HG02763 (cell line): Measurements from ENCODE around the gene C19orf44.
"Not testable (repeated sequence)": the region's sequence is repeated elsewhere in the genome, so short reads cannot be mapped to it uniquely, and the experiment has no call there.

ENCODE experiments used
- ATAC-seq: cut with Tn5 transposase; IDR thresholded peaks from one replicate; pipeline ENCODE4 v1.9.1; 2021; ENCODE audit warnings: mild to moderate bottlenecking, moderate library complexity; ENCODE audit not compliant: unreplicated experiment

The C19orf44 gene

DNA sequence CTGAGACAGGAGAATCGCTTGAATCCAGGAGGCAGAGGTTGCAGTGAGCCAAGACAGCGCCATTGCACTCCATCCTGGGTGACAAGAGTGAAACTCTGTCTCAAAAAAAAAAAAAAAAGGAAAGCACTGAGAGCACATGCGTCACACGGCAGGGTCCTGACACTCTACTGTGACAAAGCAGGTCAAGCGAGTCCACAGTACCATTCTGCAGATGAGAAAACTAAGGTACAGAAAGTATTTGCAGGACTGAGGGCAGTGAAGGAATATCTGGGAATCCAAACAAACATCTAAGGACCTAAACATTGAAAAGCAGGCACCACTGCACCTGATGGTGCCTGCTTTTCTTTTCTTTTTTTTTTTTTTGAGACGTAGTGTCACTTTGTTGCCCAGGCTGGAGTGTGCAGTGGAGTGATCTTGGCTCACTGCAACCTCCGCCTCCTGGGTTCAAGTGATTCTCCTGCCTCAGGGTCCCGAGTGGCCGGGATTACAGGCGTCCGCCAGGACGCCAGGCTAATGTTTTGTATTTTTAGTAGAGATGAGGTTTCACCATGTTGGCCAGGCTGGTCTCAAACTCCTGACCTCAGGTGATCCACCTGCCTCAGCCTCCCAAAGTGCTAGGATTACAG, 29.3 kb upstream of the C19orf44 start:
- ATAC-seq = not testable (repeated sequence)

DNA sequence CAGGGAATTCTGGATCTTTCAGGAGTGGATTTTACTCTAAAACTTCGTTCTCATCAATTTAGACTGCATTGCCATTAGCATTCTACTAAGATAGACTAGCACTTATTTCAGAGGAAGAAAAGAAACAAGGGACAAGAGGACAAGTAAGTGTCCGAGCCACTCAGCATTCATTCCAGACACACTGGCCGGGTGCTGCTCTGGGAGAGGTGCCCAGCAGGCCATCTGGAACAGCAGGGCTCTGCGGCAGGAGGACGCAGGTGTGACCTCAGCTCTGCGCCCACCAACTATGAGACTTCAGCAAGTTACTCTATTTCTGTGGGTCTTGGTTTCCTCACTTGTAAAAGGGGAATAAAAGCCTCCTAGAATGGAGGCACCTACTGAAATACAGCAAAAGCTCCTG, 28.6 kb upstream of the C19orf44 start:
- no peak for ATAC-seq

DNA sequence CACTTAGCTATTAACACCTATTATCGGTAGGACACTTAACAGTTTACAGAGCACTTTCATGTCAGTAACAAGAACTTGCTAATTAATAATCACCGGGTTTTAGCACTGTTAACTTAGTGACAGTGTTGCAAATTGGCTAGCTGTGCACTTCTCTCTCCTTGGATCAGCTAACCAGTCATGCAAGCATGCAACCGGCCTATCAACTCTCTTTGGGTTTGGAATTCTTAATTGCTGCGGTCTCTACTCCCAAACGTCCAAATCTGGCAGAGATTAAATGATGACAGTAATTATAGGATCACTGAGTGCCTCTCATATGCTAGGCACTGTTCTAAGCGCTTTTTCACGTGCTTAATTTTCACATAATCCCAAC, 25.7 kb upstream of the C19orf44 start:
- no peak for ATAC-seq

DNA sequence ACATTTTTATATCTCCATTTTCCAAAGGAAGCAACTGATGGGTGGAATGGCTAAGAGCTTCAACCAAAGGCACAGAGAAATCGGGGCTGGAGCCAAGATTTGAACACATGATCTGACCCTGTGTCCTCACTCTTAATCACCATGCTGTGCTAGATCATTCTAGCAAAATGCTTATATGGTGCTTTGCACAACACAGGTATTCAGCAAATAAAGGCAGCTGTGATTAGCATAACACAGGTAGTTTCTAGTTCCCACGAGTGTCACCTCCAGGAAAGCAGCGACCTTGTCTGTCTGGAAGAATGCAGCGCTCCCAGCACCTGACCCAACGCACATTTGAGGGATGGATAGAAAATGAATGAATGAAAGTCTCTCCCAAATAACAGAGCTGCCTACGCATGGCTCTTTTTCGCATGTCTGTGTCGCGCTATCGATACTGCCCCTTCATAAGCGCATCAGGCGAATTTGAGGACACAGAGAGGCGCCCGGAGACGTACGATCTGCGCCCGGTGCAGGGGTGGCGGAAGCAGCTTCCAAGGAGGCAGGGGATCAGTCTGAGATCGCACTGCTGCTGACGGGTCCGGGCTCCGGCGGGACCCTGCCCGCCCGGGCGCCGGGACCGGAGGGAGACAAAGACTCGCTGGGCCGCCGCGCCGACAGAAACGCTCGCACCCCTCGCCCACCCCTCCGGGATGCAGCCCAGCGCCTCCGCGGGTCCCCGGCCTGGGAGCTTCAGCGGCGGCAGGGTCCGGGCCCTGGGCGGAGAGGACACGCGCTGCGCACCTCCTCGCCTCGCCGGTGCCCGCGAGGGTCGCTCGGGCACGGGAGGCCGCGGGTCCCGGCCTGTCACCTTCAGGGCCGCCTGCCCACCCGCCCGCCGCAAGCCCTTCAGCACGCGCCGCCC, 25.0 kb upstream of the C19orf44 start:
- ATAC-seq = peak; percentile 19

DNA sequence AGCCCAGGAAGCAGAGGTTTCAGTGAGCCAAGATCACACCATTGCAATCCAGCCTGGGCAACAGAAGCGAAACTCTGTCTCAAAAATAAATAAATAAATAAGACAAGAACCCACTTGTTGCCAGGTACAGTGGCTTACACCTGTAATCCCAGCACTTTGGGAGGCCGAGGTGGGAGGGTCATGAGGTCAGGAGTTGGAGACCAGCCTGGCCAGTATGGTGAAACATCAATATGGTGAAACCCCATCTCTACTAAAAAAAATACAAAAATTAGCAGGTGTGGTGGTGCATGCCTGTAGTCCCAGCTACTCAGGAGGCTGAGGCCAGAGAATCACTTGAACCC, 23.7 kb upstream of the C19orf44 start:
- not testable (repeated sequence) for ATAC-seq

DNA sequence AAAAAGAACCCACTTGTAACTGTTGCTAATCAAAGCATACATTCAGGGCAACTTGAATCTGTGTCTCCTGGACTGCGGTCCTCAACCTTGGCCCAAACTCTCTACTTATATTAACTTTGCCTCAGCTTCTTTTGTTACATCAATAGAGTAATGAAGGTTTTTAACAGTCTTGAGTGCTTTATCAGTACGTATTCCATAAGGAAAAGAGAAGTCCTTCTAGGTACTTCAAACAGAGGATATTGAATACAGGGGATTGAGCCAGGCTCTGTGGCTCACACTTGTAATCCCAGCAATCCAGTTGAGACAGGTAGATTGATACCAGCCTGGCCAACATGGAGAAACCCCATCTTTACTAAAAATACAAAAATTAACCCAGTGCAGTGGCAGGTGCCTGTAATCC, 23.2 kb upstream of the C19orf44 start:
- no peak for ATAC-seq

DNA sequence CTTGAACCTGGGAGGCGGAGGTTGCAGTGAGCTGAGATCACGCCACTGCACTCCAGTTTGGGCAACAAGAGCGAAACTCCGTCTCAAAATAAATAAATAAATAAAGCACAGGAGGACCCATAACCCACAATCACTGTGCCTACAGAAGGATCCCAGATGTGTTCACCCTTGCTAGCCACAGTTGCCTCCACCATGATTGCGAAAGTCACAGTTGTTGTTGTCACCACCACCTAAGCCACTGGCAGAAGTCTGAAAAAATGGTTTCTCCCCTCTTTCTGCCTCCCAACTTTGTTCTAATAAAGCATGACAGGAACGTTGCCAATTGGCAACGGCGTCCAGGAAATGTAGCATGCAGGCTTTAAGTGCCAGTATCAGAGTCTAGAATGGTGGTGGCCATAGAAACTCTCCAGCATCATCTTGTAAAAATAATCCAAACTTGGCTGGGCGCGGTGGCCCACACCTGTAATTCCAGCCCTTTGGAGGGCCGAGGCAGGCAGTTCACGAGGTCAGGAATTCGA, 22.3 kb upstream of the C19orf44 start:
- no peak for ATAC-seq

DNA sequence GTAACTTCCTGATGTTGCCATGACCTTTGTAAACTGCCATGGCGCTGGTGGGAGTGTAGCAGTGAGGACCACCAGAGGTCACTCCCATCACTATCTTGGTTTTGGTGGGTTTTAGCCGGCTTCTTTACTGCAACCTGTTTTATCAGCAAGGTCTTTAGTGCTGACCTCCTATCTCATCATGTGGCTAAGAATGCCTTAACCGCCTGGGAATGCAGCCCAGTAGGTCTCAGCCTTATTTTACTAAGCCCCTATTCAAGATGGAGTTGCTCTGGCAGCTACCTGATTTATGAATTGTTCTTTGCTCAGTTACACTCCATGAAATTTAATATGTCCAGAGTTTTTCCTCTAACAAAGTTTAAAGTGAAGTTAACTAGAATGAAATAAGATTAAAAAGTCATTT, 19.8 kb upstream of the C19orf44 start:
- no peak for ATAC-seq

DNA sequence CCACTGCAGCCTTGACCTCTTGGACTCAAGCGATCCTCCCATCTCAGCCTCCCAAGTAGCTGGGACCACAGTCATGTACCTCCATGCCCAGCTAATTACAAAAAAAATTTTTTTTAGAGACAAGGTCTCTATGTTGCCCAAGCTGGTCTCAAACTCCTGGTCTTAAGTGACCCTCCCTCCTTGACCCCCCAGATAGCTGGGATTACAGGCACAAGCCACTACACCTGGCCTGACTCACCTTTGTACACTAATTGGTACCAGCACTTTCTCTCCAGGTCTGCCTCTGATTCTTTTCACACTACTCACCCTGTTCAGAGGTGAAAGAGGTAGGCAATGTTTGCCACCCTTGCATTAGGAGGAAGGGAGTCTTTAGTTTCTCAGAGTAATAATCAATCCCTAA, 18.9 kb upstream of the C19orf44 start:
- no peak for ATAC-seq

DNA sequence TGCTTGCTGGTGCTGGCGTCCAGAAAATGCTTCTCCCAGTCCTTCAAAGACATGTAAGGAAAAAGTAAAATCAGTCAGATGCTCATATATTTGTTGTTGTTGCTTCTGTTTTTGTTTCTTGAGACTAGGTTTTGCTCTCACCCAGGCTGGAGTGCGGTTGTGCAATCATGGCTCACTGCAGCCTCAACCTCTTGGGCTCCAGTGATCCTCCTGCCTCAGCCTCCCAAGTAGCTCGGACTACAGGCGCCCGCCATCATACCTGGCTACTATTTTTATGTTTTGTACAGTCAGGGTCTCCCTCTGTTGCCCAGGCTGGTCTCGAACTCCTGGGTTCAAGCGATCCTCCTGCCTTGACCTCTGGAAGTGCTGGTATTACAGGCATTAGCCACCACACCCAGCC, 13.4 kb upstream of the C19orf44 start:
- no peak for ATAC-seq

DNA sequence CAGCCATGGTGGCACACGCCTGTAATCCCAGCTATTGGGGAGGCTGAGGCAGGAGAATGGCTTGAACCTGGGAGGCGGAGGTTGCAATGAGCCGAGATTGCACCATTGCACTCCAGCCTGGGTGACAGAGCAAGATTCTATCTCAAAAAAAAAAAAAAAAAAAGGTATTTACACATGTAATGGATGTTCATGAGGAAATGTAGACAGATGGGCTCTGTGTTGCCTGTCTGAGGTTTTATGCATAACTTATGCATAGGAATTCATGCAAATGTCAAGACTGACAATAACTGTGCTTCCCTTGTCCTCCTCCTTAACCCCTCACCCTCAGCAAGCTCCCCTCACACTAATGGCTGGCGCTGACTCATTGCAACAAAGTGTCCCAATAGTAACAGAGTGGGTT, 9.7 kb upstream of the C19orf44 start:
- not testable (repeated sequence) for ATAC-seq

DNA sequence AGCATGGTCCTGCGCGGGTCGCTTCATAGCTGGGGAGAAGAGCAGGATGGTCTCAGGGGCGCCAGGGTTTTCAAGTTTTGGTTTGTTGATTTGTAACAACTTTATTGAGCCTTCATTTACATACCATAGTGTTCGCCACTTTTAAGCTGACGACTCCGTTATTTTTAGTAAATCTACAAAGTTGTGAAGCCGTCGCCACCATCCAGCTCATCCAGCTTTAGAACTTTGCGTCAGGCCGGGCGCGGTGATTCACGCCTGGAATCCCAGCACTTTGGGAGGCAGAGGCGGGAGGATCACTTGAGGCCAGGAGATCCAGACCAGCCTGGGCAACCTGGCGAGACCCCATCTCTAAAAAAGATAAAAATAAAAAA, 404 bp downstream of the C19orf44 start:
- no peak for ATAC-seq

DNA sequence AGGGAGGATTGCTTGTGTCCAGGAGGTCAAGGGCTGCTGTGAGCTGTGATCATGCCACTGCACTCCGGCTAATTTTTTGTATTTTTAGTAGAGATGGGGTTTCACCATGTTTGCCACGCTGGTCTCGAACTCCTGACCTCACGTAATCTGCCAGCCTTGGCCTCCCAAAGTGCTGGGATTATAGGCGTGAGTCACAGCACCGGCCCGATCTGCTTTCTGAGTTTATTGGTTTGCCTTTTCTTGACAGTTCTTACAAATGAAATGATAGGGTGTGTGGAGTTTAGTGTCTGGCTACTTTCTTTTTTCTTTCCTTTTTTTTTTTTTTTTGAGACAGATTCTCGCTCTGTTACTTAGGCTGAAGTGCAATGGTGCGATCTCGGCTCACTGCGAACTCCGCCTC, 848 bp downstream of the C19orf44 start:
- ATAC-seq = no peak

DNA sequence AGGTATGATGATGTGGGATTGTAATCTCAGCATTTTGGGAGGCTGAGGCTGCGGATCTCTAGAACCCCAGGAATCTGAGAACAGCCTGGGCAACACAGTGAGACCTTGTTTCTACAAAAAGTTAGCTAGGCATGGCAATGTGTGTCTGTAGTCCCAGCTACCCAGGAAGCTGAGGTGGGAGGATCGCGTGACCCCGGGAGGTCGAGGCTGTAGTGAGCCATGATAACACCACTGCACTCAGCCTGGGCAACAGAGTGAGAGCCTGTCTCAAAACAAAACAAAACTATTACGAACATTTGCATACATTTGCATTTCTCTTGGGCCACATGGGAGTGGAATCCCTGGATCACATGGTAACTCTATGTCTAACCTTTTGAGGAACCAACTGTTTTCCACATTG, 1.6 kb downstream of the C19orf44 start:
- ATAC-seq = no peak

DNA sequence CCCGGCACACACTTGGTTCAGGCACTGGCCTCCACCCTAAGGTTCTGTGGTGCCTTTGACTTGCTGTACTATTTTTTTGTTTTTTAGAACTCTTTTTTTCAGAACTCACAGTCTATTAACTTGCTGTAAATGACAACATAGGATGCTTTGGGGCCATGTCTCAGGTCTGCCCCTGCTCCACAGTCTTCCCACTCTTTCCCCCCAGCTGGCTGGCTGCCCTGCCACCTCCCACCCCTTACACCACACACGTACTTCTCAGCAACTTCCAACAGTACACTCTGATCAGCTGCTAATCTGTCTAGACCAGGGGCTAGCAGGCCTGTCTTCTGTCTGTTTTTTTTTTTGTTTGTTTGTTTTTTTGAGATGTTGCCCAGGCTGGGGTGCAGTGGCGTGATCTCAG, 8.1 kb downstream of the C19orf44 start:
- no peak for ATAC-seq

DNA sequence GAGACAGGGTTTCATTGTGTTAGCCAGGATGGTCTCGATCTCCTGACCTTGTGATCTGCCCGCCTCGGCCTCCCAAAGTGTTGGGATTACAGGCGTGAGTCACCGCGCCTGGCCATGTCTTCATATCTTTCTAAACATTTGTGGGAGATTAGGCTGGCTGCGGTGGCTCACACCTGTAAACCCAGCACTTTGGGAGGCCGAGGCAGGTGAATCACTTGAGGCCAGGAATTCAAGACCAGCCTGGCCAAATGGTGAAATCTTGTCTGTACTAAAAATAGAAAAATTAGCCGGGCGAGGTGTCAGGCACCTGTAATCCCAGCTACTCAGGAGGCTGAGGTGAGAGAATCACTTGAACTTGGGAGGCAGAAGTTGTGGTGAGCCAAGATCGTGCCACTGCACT, 10.0 kb downstream of the C19orf44 start:
- ATAC-seq = not testable (repeated sequence)

DNA sequence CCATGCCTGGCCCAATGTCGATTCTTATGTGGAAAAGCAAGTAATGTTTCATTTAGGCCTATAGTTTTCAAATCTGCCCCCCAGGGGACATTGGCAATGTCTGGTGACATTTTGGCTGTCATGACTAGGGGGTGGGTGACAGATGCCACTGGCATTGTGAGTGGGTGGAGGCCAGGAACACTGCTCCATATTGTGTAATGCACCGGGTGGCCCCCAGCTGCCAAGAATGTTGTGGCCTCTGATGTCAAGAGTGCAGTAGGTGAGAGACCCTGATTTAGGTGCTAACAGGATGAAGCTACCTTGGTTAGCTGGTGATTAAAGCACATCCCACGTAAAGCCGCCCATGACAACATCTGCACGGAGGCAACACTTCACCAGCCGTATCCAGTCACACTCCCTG, 10.8 kb downstream of the C19orf44 start:
- no peak for ATAC-seq

DNA sequence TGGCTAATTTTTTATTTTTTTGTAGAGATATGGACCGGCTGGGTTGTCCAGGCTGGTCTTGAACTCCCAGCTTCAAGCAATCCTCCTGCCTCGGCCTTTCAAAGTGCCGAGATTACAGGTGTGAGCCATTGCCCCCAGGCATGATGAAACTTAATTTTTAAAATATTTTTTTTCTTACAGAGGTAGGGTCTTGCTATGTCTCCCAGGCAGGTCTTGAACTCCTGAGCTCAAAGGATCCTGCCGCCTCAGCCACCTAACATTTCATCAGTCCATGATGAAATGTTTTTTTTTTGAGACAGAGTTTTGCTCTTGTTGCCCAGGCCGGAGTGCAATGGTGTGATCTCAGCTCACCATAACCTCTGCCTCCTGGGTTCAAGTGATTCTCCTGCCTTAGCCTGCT, 12.4 kb downstream of the C19orf44 start:
- no peak for ATAC-seq

DNA sequence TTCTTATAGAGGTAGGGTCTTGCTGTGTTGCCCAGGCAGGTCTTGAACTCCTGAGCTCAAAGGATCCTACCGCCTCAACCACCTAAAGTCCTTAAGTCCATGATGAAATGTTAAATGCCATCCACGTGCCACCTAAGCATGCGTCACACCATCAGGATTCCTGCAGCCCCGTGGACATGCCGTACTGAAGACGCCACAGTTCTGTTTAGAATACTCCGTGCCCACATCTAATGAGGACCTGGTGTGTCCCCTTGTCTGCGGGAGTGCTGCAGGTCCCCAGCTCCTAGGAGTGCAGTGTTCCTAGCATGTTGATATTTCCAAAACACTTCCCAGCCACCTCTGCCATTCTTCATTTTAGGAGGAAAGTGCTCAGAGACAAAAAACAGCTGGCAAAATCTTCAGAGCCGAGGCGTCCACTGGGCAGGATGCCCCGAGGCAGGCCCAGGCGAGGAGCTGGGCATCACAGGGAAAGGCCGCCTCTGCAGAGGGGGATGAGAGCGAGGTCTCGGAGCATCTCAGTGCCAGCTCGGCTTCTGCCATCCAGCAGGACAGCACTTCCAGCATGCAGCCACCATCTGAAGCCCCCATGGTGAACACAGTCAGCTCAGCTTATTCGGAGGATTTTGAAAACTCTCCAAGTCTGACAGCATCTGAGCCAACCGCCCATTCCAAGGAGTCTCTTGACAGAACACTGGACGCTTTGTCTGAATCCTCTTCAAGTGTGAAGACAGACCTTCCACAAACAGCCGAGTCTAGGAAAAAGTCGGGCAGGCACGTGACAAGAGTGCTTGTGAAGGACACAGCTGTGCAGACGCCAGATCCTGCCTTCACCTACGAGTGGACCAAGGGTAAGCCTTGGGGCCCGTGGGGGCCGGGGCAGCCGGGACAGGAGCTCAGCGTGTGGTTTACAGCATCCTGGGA, 13.2 kb downstream of the C19orf44 start:
- ATAC-seq = no peak

DNA sequence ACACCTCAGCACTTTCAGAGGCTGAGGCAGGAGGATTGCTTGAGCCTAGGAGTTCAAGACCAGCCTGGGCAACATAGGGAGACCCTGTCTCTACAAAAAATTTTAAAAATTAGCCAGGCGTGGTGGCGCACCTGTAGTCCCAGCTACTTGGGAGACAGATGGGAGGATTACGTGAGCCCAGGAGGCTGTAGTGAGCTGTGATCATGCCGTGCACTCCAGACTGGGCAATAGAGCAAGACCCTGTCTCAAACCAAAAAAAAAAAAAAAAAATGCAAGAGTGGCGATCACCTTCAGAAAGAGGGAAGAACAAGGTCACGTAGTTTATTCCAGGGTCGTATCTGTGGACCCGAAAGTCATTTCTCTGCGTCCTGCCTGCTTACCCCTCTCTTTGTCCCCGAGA, 16.4 kb downstream of the C19orf44 start:
- ATAC-seq = not testable (repeated sequence)

DNA sequence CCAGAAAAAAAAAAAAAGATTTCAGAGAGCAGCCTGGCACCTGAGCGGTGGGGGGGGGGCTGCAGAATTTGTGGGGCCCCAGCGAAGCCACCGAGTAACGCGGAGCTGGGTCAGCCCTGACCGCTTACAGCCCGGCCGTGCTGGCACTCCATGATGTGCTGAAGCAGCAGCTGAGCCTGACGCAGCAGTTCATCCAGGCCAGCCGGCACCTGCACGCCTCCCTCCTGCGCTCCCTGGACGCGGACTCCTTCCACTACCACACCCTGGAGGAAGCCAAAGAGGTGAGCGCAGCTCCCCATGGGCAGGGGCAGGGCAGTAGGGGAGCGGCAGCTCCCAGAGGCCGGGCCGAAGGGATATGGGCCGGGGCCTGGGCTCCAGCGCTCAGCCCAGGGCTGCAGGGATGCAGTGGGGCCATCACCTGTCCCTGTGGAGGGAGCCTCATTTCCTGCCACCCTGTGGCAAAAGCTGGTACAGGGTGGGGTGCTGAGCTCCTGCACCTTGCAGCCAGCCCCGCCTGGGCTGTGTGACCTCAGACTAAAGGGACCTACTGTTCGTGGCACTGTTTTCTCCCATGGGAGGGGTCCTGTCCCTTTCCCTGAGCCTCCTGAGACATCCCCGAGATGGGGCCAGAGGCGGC, 18.3 kb downstream of the C19orf44 start:
- no peak for ATAC-seq
